ENCODE results near the gene ZNF592.

The ZNF592 gene

DNA sequence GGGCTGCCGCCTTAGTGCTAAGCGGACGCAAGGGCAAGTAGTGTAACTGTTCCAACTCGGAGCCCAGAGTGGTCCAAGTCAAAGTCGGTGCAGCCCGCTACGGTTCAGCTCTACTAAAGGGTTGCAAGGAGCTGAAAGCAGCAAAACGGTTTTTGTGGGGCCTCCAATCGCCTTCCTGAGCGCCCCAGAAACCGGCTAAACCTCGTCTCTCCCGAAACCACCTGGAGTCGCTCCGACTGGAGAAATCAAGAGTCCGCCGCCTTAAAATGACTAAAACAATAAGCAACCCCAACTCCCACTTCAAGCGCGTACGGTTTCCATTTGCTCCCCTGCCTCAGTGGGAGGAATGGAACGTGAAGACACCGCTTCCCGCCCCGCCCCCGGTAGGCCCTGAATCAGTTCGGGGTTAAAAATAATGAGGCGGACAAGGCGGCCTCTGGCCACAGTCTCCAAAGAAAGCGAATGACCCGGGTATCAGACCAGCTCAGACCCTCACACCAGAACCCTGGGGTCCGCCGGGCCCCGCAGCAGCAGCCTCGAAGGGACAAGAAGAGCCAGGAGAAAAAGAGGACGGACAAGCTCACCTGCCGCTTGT lies 32.9 kb upstream of the ZNF592 start:
- H3K9me2 ChIP-seq (ENCODE audit: low read depth, low read length): no peaks in the 10 kb centered on the region
- peaks cover 20% of the 10 kb centered on the region for H3K4me1 ChIP-seq (ENCODE audit: insufficient read depth, low read length, severe bottlenecking)
- H2AFZ ChIP-seq (ENCODE audit: low read length): no peak overlapping the region
- H3K9me3 ChIP-seq (ENCODE audit: low read length): no peaks in the 10 kb centered on the region
- no peaks in the 10 kb centered on the region for H3F3A ChIP-seq (ENCODE audit: insufficient read depth, low read length)
- H3K4me3 ChIP-seq (ENCODE audit: low read depth, low read length, poor library complexity, severe bottlenecking): peak overlapping the region; percentile 80
- H3K27me3 ChIP-seq (ENCODE audit: insufficient read depth, low read length): no peaks in the 10 kb centered on the region
- H4K20me1 ChIP-seq (ENCODE audit: insufficient read depth, low read length): no peaks in the 10 kb centered on the region
- H3K9ac ChIP-seq (ENCODE audit: low read length): peak overlapping the region; percentile 80
- H3K27ac ChIP-seq (ENCODE audit: low read depth, low read length, poor library complexity, severe bottlenecking): peak overlapping the region; percentile 47
- H3K4me2 ChIP-seq (ENCODE audit: low read length): peak overlapping the region; percentile 71
- TF ChIP-seq EZH2 (IDR thresholded peaks at IDR 0.05; ENCODE audit: borderline replicate concordance, low read length): no peak
- TF ChIP-seq, protein P1, sequence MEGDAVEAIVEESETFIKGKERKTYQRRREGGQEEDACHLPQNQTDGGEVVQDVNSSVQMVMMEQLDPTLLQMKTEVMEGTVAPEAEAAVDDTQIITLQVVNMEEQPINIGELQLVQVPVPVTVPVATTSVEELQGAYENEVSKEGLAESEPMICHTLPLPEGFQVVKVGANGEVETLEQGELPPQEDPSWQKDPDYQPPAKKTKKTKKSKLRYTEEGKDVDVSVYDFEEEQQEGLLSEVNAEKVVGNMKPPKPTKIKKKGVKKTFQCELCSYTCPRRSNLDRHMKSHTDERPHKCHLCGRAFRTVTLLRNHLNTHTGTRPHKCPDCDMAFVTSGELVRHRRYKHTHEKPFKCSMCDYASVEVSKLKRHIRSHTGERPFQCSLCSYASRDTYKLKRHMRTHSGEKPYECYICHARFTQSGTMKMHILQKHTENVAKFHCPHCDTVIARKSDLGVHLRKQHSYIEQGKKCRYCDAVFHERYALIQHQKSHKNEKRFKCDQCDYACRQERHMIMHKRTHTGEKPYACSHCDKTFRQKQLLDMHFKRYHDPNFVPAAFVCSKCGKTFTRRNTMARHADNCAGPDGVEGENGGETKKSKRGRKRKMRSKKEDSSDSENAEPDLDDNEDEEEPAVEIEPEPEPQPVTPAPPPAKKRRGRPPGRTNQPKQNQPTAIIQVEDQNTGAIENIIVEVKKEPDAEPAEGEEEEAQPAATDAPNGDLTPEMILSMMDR (IDR thresholded peaks at IDR 0.05; ENCODE audit: low read length): no peak
- peaks cover 36% of the 10 kb centered on the region for H3K79me2 ChIP-seq (ENCODE audit: insufficient read depth, low read length)
- peaks cover 9% of the 10 kb centered on the region; the same call in 1 of the 2 replicates for H3K36me3 ChIP-seq (ENCODE audit: insufficient read depth, low read length)

DNA sequence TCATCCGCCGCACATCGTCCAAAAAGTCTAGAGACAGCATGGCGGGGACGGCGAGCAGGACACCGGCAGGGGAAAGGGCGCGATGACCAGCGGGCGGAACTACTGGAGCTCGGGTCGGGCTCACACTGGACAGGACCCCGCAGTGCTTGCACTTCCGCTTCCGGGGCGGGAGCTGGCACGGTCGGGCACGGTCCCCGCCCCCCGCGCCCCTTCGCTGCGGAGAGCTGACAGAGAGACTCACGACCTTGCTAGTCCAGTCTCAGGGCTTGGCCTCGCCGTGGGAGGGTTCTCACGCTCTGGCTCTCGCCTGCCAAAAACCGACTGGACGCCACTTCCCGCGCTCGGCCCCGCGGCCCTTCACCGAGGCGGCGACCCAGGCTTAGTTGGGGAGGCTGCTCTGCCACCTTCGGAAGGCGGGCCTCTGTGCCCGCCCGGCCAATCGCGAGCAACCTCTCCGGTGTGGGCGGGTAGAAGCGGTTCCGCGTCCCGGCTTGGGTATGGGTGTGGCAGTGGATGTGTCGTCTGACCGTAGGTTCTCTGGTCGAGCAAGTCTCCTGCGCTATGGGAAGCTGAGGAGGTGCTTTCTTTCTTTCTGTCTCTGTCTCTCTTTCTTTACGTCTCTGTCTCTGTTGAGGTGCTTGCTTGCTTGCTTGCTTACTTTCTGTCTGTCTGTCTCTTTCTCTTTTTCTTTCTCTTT lies 32.2 kb upstream of the ZNF592 start, which contains the start of gene SEC11A:
Gene SEC11A, minus strand, starts transcription at position 104 of the 697 bp plus-strand sequence. Its CDS starts 64 bp downstream, at position 40.
- H3F3A ChIP-seq (ENCODE audit: insufficient read depth, low read length): no peaks in the 10 kb centered on the region
- peak within 1 kb of the TSS; percentile 47 for H3K27ac ChIP-seq (ENCODE audit: low read depth, low read length, poor library complexity, severe bottlenecking)
- H2AFZ ChIP-seq (ENCODE audit: low read length): no peak within 1 kb of the TSS
- H3K79me2 ChIP-seq (ENCODE audit: insufficient read depth, low read length): peaks cover 36% of the 10 kb centered on the region
- H3K9me3 ChIP-seq (ENCODE audit: low read length): no peaks in the 10 kb centered on the region
- no peaks in the 10 kb centered on the region for H3K9me2 ChIP-seq (ENCODE audit: low read depth, low read length)
- TF ChIP-seq EZH2 (IDR thresholded peaks at IDR 0.05; ENCODE audit: borderline replicate concordance, low read length): no peak
- TF ChIP-seq, protein P1 (IDR thresholded peaks at IDR 0.05; ENCODE audit: low read length): no peak
- H4K20me1 ChIP-seq (ENCODE audit: insufficient read depth, low read length): no peaks in the 10 kb centered on the region
- H3K27me3 ChIP-seq (ENCODE audit: insufficient read depth, low read length): no peaks in the 10 kb centered on the region
- H3K9ac ChIP-seq (ENCODE audit: low read length): peak within 1 kb of the TSS; percentile 80
- H3K4me3 ChIP-seq (ENCODE audit: low read depth, low read length, poor library complexity, severe bottlenecking): peak within 1 kb of the TSS; percentile 80
- H3K4me2 ChIP-seq (ENCODE audit: low read length): peak within 1 kb of the TSS; percentile 71
- H3K4me1 ChIP-seq (ENCODE audit: insufficient read depth, low read length, severe bottlenecking): peaks cover 24% of the 10 kb centered on the region
- peaks cover 4% of the 10 kb centered on the region; the same call in 1 of the 2 replicates for H3K36me3 ChIP-seq (ENCODE audit: insufficient read depth, low read length)

DNA sequence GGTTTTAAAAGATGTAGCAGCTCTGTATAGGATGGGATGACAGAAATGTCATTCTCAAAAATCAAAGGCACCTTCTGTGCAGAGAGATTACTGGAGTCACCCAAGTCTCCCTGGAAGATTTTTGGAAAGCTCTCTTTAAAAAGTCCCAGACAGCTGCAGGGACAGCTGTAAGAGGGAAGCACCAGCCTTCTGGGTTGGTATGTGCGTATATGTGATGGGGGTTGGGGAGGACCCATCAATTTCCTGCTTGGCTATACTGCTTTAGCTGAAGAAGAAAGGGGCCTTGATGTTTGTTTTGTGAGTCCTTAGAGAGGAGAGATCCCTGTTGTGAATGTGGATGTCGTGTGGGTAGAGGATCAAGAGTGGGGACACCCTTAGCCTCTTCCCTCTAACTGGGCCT lies 27.0 kb upstream of the ZNF592 start:
- Histone ChIP-seq H3K79me2 (ENCODE audit: insufficient read depth, low read length) (no peaks in the 10 kb centered on the region), H2AFZ (ENCODE audit: low read length) (no peak overlapping the region), H3K4me1 (ENCODE audit: insufficient read depth, low read length, severe bottlenecking) (peaks cover 23% of the 10 kb centered on the region), H3K27ac (ENCODE audit: low read depth, low read length, poor library complexity, severe bottlenecking) (no peak overlapping the region), H4K20me1 (ENCODE audit: insufficient read depth, low read length) (no peaks in the 10 kb centered on the region), H3K9me2 (ENCODE audit: low read depth, low read length) (no peaks in the 10 kb centered on the region), H3K4me2 (ENCODE audit: low read length) (no peak overlapping the region), H3K4me3 (ENCODE audit: low read depth, low read length, poor library complexity, severe bottlenecking) (no peak overlapping the region), H3K9ac (ENCODE audit: low read length) (no peak overlapping the region), H3K27me3 (ENCODE audit: insufficient read depth, low read length) (no peaks in the 10 kb centered on the region), H3K9me3 (ENCODE audit: low read length) (no peaks in the 10 kb centered on the region), H3F3A (ENCODE audit: insufficient read depth, low read length) (no peaks in the 10 kb centered on the region), H3K36me3 (ENCODE audit: insufficient read depth, low read length) (no peaks in the 10 kb centered on the region)
- TF ChIP-seq EZH2 (IDR thresholded peaks at IDR 0.05; ENCODE audit: borderline replicate concordance, low read length): no peak
- TF ChIP-seq, protein P1 (IDR thresholded peaks at IDR 0.05; ENCODE audit: low read length): no peak

Measured in OCI-LY1 (cell line).